K562 (cell line): ENCODE measurements around the gene SUFU. TPM values are rescaled to one million over a fixed set of nuclear protein-coding genes. Genes with fewer than 3 reads are reported as not detected.

Source experiments
- BRCA1 ChIP-seq, 2 experiments: fragments of 450-650 bp in 1 of 2; sonication (generic) in 1 of 2; formaldehyde crosslinking in 1 of 2; IDR thresholded peaks; 2 replicates each; pipeline versions ENCODE4 v1.5.0 to v1.6.1; 2017 to 2020; ENCODE audit warnings: mild to moderate bottlenecking in 1 of 2, missing genetic modification reagents in 1 of 2
- CHD1 ChIP-seq: fragments of 200-600 bp; sonication (generic); IDR thresholded peaks from one replicate; pipeline ENCODE4 v1.6.1; 2012; ENCODE audit warnings: mild to moderate bottlenecking, moderate library complexity, low read length, inconsistent platforms
- CHD2 ChIP-seq: IDR thresholded peaks from 2 replicates; pipeline ENCODE4 v1.6.1; 2011; ENCODE audit warnings: low read depth, low read length
- CTBP1 ChIP-seq: fragments of 450-650 bp; IDR thresholded peaks from 2 replicates; pipeline ENCODE4 v1.6.1; 2016; ENCODE audit warnings: borderline replicate concordance
- FIP1L1 ChIP-seq: fragments of 200-400 bp; formaldehyde crosslinking; IDR thresholded peaks from 2 replicates; pipeline ENCODE4 v1.6.1; 2018; ENCODE audit warnings: mild to moderate bottlenecking, low read depth, low read length; ENCODE audit not compliant: poor library complexity, severe bottlenecking
- FOXA1 ChIP-seq: fragments of 450-650 bp; IDR thresholded peaks from 2 replicates; pipeline ENCODE4 v1.6.1; 2016; ENCODE audit warnings: mild to moderate bottlenecking, borderline replicate concordance
- KDM5B ChIP-seq: fragments of 200-600 bp; sonication (generic); IDR thresholded peaks from 2 replicates; pipeline ENCODE4 v1.6.1; 2012; ENCODE audit warnings: low read depth, mild to moderate bottlenecking, moderate library complexity, low read length, control low read depth, inconsistent platforms; ENCODE audit not compliant: insufficient replicate concordance
- MIER1 ChIP-seq: fragments of 450-650 bp; IDR thresholded peaks from 2 replicates; pipeline ENCODE4 v1.6.1; 2016; ENCODE audit warnings: antibody characterized with exemption, mild to moderate bottlenecking, low read depth
- MYNN ChIP-seq, 2 experiments: sonication (generic); formaldehyde crosslinking in 1 of 2; IDR thresholded peaks; 2 replicates each; pipeline versions ENCODE4 v1.5.0 to v1.6.1; 2016 to 2020; ENCODE audit warnings: antibody characterized with exemption in 1 of 2, missing genetic modification reagents in 1 of 2
- NFIX ChIP-seq: fragments of 250-450 bp; sonication (Bioruptor Pico); IDR thresholded peaks from 2 replicates; pipeline ENCODE4 v1.4.0; 2020; ENCODE audit warnings: low read depth, mild to moderate bottlenecking, moderate library complexity
- RCOR1 ChIP-seq, 2 experiments: IDR thresholded peaks; 2 replicates each; pipeline ENCODE4 v1.6.1; 2012; ENCODE audit warnings: low read depth in 2 of 2, low read length in 2 of 2, borderline replicate concordance in 1 of 2, improper control_type of control experiment in 1 of 2
- SLC30A9 ChIP-seq: fragments of 250-450 bp; sonication (Bioruptor Pico); IDR thresholded peaks from 2 replicates; pipeline ENCODE4 v1.8.0; 2022; ENCODE audit warnings: mild to moderate bottlenecking, moderate library complexity
- STAT5A ChIP-seq: IDR thresholded peaks from 2 replicates; pipeline ENCODE4 v1.6.1; 2012; ENCODE audit warnings: low read length, inconsistent platforms, borderline replicate concordance
- TEAD1 ChIP-seq, 2 experiments: fragments of 450-650 bp in 1 of 2; sonication (generic) in 1 of 2; formaldehyde crosslinking; IDR thresholded peaks; 2 replicates each; pipeline versions ENCODE4 v1.4.0 to v1.8.0; 2020 to 2022; ENCODE audit warnings: mild to moderate bottlenecking in 2 of 2, missing genetic modification reagents in 1 of 2
- THRB ChIP-seq: fragments of 450-650 bp; formaldehyde crosslinking; conservative IDR thresholded peaks from 2 replicates; pipeline ENCODE4 v1.4.0; 2022; ENCODE audit warnings: mild to moderate bottlenecking, missing genetic modification characterization
- VEZF1 ChIP-seq: fragments of 200-800 bp; sonication (Bioruptor generic); IDR thresholded peaks from 2 replicates; pipeline ENCODE4 v1.6.1; 2017; ENCODE audit warnings: missing genetic modification characterization, missing compliant biosample characterization
- WHSC1 ChIP-seq: IDR thresholded peaks from one replicate; pipeline ENCODE4 v1.6.1; 2012; ENCODE audit warnings: low read length, control low read depth, inconsistent platforms
- ZNF146 ChIP-seq: IDR thresholded peaks from one replicate; pipeline ENCODE4 v1.6.1; 2018; ENCODE audit warnings: missing compliant biosample characterization; ENCODE audit not compliant: unreplicated experiment
- ZNF263 ChIP-seq: sonication (generic); formaldehyde crosslinking; IDR thresholded peaks from 2 replicates; pipeline ENCODE4 v1.8.0; 2022; ENCODE audit warnings: mild to moderate bottlenecking, missing genetic modification reagents, borderline replicate concordance
- ZNF507 ChIP-seq: conservative IDR thresholded peaks from 2 replicates; pipeline ENCODE4 v1.6.1; 2017; ENCODE audit warnings: missing genetic modification characterization, missing compliant biosample characterization
- ZNF512 ChIP-seq: IDR thresholded peaks from 2 replicates; pipeline ENCODE4 v1.6.1; 2016; ENCODE audit warnings: missing genetic modification characterization, missing compliant biosample characterization
- ZNF75A ChIP-seq: fragments of 450-650 bp; formaldehyde crosslinking; IDR thresholded peaks from 2 replicates; pipeline ENCODE4 v1.4.0; 2020; ENCODE audit warnings: mild to moderate bottlenecking
- ZNF785 ChIP-seq: fragments of 250-450 bp; sonication (Bioruptor Pico); IDR thresholded peaks from 2 replicates; pipeline ENCODE4 v1.4.0; 2020; ENCODE audit warnings: mild to moderate bottlenecking
- polyA plus RNA-seq, 8 experiments: library from polyadenylated mRNA; depleted of rRNA in 4 of 8; stranded (reverse) in 5 of 8; unstranded in 3 of 8; fragments of >200 nt; fragmentation: Nextera tagmentation in 2 of 8; fragmentation: Illumina TruSeq in 1 of 8; extraction: Ambion mirVana in 2 of 8; extraction: Trizol in 1 of 8; gene quantifications; 2 replicates each; pipeline versions ENCODE4 v1.2.1 to v1.2.3, GENCODE V29; 2011 to 2014; ENCODE audit warnings: inconsistent platforms in 1 of 8, missing spikeins in 1 of 8
- total RNA-seq, 7 experiments: library from RNA; depleted of rRNA in 6 of 7; stranded (reverse); fragments of >200 nt in 6 of 7; fragmentation: Illumina TruSeq in 2 of 7; extraction: Trizol in 2 of 7; gene quantifications; 2 replicates each; pipeline versions ENCODE4 v1.2.1 to v1.2.3, GENCODE V29; 2011 to 2021; ENCODE audit warnings: low replicate concordance in 1 of 7
- TF ChIP-seq, protein P1 (sequence below), 2 experiments: IDR thresholded peaks; 2 replicates each; pipeline ENCODE4 v1.6.1; 2011; ENCODE audit warnings: borderline replicate concordance in 1 of 2, control low read depth in 1 of 2, low read depth in 1 of 2, low read length in 1 of 2, mild to moderate bottlenecking in 1 of 2, mixed read lengths in 1 of 2, moderate library complexity in 1 of 2; ENCODE audit not compliant: insufficient read depth in 1 of 2, insufficient read length in 1 of 2, poor library complexity in 1 of 2, severe bottlenecking in 1 of 2; ENCODE audit errors: extremely low read depth in 1 of 2

Gene SUFU
- total and polyA plus RNA-seq, 9 of the 15 experiments (the other 6 are each of a cell fraction or from before 2014, with no cell fraction given), result 0.59 to 6.3 (median 0.82) TPM

DNA sequence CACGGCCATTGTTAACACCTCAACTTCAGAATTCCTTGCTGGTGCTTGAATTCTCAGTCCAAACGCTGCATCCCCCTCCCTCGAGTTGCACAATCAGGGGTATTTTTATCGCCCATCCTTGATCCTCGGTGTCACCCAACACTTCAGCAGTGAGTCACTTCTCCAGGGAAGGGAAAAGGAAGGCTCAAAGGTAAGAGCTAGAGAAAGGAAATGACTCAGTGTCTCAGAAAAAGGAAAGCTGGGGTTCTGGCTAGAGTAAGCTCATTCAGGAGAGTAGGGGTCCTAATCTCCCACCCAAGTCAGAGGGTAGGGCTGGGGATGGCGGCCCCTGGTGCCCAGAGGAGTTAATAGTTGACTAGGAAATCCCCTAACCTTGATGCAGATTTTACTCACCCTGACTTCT, 100.7 kb downstream of the SUFU start (continued):
- no peak for TF ChIP-seq ZNF785 (CRISPR knock-in tag)
- TF ChIP-seq ZNF75A (CRISPR knock-in tag), result no peak
- TF ChIP-seq CHD1, result no peak
- TF ChIP-seq TEAD1 (CRISPR knock-in tag; IDR thresholded peaks at IDR 0.05), result no peak
- TF ChIP-seq WHSC1, result no peak
- no peak for TF ChIP-seq MIER1
- no peak for TF ChIP-seq SLC30A9 (CRISPR knock-in tag)
- no peak for TF ChIP-seq RCOR1 (IDR thresholded peaks at IDR 0.05; ENCODE audit: borderline replicate concordance in 1 of 2, low read depth in 2 of 2, low read length in 2 of 2)
- TF ChIP-seq ZNF512 (tag), result no peak
- TF ChIP-seq THRB (CRISPR knock-in tag), result no peak
- TF ChIP-seq MYNN (IDR thresholded peaks at IDR 0.05), result no peak
- TF ChIP-seq MYNN (CRISPR knock-in tag; IDR thresholded peaks at IDR 0.05), result no peak
- TF ChIP-seq KDM5B, result no peak
- TF ChIP-seq CHD2, result no peak
- TF ChIP-seq, protein P1, sequence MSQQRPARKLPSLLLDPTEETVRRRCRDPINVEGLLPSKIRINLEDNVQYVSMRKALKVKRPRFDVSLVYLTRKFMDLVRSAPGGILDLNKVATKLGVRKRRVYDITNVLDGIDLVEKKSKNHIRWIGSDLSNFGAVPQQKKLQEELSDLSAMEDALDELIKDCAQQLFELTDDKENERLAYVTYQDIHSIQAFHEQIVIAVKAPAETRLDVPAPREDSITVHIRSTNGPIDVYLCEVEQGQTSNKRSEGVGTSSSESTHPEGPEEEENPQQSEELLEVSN (IDR thresholded peaks at IDR 0.05; ENCODE audit: borderline replicate concordance in 1 of 2, extremely low read depth in 1 of 2, insufficient read depth in 1 of 2, insufficient read length in 1 of 2, low read depth in 1 of 2, low read length in 1 of 2, poor library complexity in 1 of 2, severe bottlenecking in 1 of 2), result no peak
- no peak for TF ChIP-seq BRCA1 (IDR thresholded peaks at IDR 0.05)
- TF ChIP-seq BRCA1 (CRISPR knock-in tag; IDR thresholded peaks at IDR 0.05), result no peak
- TF ChIP-seq VEZF1 (CRISPR knock-in tag), result 0 out of 2 replicates have a peak, but pooled peaks have one; percentile 14
- TF ChIP-seq ZNF263 (CRISPR knock-in tag), result no peak
- no peak for TF ChIP-seq FOXA1
- no peak for TF ChIP-seq FIP1L1
- TF ChIP-seq ZNF507 (tag), result no peak
- TF ChIP-seq STAT5A, result no peak
- no peak for TF ChIP-seq NFIX (CRISPR knock-in tag)
- TF ChIP-seq CTBP1, result no peak
- TF ChIP-seq ZNF146 (CRISPR knock-in tag), result no peak
